H1 (cell line): ENCODE measurements around the gene TMEM63C.

Experiments
- CTCF ChIP-seq, 3 experiments: IDR thresholded peaks; 1 replicate in 2 of 3; 2 replicates in 1 of 3; pipeline versions ENCODE4 v1.5.1 to v1.6.1; 2011; ENCODE audit warnings: low read length in 3 of 3, mild to moderate bottlenecking in 3 of 3, inconsistent platforms in 2 of 3, low read depth in 1 of 3, moderate library complexity in 1 of 3; ENCODE audit not compliant: insufficient read depth in 1 of 3; ENCODE audit errors: control extremely low read depth in 1 of 3
- EZH2 ChIP-seq: fragments of 200-600 bp; sonication (generic); IDR thresholded peaks from 2 replicates; pipeline ENCODE4 v1.7.1; 2012; ENCODE audit warnings: low read depth, mild to moderate bottlenecking, moderate library complexity, low read length, inconsistent platforms; ENCODE audit not compliant: severe bottlenecking
- FOSL1 ChIP-seq: IDR thresholded peaks from 2 replicates; pipeline ENCODE4 v1.6.1; 2011; ENCODE audit warnings: mild to moderate bottlenecking, low read depth, low read length, moderate library complexity; ENCODE audit not compliant: insufficient read depth
- GABPA ChIP-seq: IDR thresholded peaks from 2 replicates; pipeline ENCODE4 v1.6.1; 2011; ENCODE audit warnings: mild to moderate bottlenecking, low read length, moderate library complexity, borderline replicate concordance; ENCODE audit not compliant: insufficient read depth
- KDM1A ChIP-seq: fragments of 200-600, 300-600 bp; sonication (generic); IDR thresholded peaks from 2 replicates; pipeline ENCODE4 v1.7.1; 2016; ENCODE audit warnings: mild to moderate bottlenecking, low read length, borderline replicate concordance
- PHF8 ChIP-seq: fragments of 200-600 bp; sonication (generic); conservative IDR thresholded peaks from 2 replicates; pipeline ENCODE4 v1.7.1; 2012; ENCODE audit warnings: low read depth, mild to moderate bottlenecking, inconsistent platforms, low read length, moderate library complexity
- POLR2A ChIP-seq, 2 experiments: IDR thresholded peaks; 1 replicate in 1 of 2; 2 replicates in 1 of 2; pipeline ENCODE4 v1.6.1; 2011; ENCODE audit warnings: low read depth in 2 of 2, low read length in 2 of 2, mild to moderate bottlenecking in 2 of 2; ENCODE audit errors: control extremely low read depth in 1 of 2
- POLR2AphosphoS5 ChIP-seq: IDR thresholded peaks from 2 replicates; pipeline ENCODE4 v1.6.1; 2011; ENCODE audit warnings: low read depth, low read length
- RBBP5 ChIP-seq: IDR thresholded peaks from 2 replicates; pipeline ENCODE4 v1.7.1; 2012; ENCODE audit warnings: low read depth, mild to moderate bottlenecking, inconsistent platforms, low read length, moderate library complexity, borderline replicate concordance
- YY1 ChIP-seq: IDR thresholded peaks from 2 replicates; pipeline ENCODE4 v1.6.1; 2011; ENCODE audit warnings: low read depth, mild to moderate bottlenecking, low read length
- TF ChIP-seq, protein P1 (sequence below): IDR thresholded peaks from 2 replicates; pipeline ENCODE4 v1.6.1; 2012; ENCODE audit warnings: inconsistent platforms
- TF ChIP-seq, protein P2 (sequence below): fragments of 300-600 bp; sonication (generic); IDR thresholded peaks from 2 replicates; pipeline ENCODE4 v1.7.1; 2012; ENCODE audit warnings: low read length, moderate library complexity, mild to moderate bottlenecking, inconsistent platforms; ENCODE audit not compliant: insufficient replicate concordance

DNA sequence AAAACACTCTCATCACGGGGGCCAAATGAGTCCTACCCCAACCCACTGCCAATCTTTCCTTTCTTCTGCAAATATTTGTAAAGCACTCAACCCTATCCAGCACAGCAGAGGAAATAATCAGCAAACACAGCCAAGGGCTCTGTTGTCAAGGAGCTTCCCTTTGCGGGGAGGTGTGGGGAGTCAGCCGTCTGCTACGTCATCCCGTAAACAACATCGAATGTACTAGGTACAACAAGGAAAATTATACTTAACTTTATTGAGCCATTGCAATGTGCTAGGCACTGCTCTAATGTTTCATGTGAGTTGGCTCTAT, 22.8 kb downstream of the TMEM63C start:
- no peak for TF ChIP-seq YY1
- no peak for TF ChIP-seq POLR2A (IDR thresholded peaks at IDR 0.05; ENCODE audit: control extremely low read depth in 1 of 2, low read depth in 2 of 2, low read length in 2 of 2)
- TF ChIP-seq KDM1A = no peak
- no peak for TF ChIP-seq FOSL1
- no peak for TF ChIP-seq EZH2
- TF ChIP-seq, protein P1, sequence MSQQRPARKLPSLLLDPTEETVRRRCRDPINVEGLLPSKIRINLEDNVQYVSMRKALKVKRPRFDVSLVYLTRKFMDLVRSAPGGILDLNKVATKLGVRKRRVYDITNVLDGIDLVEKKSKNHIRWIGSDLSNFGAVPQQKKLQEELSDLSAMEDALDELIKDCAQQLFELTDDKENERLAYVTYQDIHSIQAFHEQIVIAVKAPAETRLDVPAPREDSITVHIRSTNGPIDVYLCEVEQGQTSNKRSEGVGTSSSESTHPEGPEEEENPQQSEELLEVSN = no peak
- no peak for TF ChIP-seq CTCF (IDR thresholded peaks at IDR 0.05; ENCODE audit: control extremely low read depth in 1 of 3, insufficient read depth in 1 of 3, low read depth in 1 of 3, low read length in 3 of 3)
- TF ChIP-seq GABPA = no peak
- no peak for TF ChIP-seq RBBP5
- TF ChIP-seq, protein P2, sequence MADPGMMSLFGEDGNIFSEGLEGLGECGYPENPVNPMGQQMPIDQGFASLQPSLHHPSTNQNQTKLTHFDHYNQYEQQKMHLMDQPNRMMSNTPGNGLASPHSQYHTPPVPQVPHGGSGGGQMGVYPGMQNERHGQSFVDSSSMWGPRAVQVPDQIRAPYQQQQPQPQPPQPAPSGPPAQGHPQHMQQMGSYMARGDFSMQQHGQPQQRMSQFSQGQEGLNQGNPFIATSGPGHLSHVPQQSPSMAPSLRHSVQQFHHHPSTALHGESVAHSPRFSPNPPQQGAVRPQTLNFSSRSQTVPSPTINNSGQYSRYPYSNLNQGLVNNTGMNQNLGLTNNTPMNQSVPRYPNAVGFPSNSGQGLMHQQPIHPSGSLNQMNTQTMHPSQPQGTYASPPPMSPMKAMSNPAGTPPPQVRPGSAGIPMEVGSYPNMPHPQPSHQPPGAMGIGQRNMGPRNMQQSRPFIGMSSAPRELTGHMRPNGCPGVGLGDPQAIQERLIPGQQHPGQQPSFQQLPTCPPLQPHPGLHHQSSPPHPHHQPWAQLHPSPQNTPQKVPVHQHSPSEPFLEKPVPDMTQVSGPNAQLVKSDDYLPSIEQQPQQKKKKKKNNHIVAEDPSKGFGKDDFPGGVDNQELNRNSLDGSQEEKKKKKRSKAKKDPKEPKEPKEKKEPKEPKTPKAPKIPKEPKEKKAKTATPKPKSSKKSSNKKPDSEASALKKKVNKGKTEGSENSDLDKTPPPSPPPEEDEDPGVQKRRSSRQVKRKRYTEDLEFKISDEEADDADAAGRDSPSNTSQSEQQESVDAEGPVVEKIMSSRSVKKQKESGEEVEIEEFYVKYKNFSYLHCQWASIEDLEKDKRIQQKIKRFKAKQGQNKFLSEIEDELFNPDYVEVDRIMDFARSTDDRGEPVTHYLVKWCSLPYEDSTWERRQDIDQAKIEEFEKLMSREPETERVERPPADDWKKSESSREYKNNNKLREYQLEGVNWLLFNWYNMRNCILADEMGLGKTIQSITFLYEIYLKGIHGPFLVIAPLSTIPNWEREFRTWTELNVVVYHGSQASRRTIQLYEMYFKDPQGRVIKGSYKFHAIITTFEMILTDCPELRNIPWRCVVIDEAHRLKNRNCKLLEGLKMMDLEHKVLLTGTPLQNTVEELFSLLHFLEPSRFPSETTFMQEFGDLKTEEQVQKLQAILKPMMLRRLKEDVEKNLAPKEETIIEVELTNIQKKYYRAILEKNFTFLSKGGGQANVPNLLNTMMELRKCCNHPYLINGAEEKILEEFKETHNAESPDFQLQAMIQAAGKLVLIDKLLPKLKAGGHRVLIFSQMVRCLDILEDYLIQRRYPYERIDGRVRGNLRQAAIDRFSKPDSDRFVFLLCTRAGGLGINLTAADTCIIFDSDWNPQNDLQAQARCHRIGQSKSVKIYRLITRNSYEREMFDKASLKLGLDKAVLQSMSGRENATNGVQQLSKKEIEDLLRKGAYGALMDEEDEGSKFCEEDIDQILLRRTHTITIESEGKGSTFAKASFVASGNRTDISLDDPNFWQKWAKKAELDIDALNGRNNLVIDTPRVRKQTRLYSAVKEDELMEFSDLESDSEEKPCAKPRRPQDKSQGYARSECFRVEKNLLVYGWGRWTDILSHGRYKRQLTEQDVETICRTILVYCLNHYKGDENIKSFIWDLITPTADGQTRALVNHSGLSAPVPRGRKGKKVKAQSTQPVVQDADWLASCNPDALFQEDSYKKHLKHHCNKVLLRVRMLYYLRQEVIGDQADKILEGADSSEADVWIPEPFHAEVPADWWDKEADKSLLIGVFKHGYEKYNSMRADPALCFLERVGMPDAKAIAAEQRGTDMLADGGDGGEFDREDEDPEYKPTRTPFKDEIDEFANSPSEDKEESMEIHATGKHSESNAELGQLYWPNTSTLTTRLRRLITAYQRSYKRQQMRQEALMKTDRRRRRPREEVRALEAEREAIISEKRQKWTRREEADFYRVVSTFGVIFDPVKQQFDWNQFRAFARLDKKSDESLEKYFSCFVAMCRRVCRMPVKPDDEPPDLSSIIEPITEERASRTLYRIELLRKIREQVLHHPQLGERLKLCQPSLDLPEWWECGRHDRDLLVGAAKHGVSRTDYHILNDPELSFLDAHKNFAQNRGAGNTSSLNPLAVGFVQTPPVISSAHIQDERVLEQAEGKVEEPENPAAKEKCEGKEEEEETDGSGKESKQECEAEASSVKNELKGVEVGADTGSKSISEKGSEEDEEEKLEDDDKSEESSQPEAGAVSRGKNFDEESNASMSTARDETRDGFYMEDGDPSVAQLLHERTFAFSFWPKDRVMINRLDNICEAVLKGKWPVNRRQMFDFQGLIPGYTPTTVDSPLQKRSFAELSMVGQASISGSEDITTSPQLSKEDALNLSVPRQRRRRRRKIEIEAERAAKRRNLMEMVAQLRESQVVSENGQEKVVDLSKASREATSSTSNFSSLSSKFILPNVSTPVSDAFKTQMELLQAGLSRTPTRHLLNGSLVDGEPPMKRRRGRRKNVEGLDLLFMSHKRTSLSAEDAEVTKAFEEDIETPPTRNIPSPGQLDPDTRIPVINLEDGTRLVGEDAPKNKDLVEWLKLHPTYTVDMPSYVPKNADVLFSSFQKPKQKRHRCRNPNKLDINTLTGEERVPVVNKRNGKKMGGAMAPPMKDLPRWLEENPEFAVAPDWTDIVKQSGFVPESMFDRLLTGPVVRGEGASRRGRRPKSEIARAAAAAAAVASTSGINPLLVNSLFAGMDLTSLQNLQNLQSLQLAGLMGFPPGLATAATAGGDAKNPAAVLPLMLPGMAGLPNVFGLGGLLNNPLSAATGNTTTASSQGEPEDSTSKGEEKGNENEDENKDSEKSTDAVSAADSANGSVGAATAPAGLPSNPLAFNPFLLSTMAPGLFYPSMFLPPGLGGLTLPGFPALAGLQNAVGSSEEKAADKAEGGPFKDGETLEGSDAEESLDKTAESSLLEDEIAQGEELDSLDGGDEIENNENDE = no peak
- no peak for TF ChIP-seq PHF8
- TF ChIP-seq POLR2AphosphoS5 = no peak
